Body of pancreas (tissue), 4 donors: ENCODE results near the gene RAB11FIP4. TPM values are rescaled to one million over a fixed set of nuclear protein-coding genes. Genes with fewer than 3 reads are reported as not detected.

Source experiments
- ATAC-seq: fragments of 150-250 bp; one replicate; pipeline ENCODE4 v1.9.1; 2016
- DNase-seq, 4 donors: peaks; one replicate each; pipeline ENCODE4 v3.0.0-alpha.2; 2019
- H3K27ac ChIP-seq, 4 donors: fragments of 200-600 bp; sonication (generic); 1 replicate in 3 of 4; 2 replicates in 1 of 4; pipeline versions ENCODE4 v1.5.1 to v1.6.1; 2016 to 2019; ENCODE audit warnings: mild to moderate bottlenecking in 1 of 4, mixed read lengths in 1 of 4, moderate library complexity in 1 of 4
- H3K27me3 ChIP-seq, 2 donors: fragments of 200-600 bp; sonication (generic); one replicate each; pipeline ENCODE4 v1.6.0; 2016; ENCODE audit warnings: mild to moderate bottlenecking in 1 of 2
- H3K36me3 ChIP-seq, 2 donors: fragments of 200-600 bp; sonication (generic); replicated peaks in 1 of 2; 2 replicates each; pipeline ENCODE4 v1.5.1; 2016; ENCODE audit warnings: low read depth in 2 of 2; ENCODE audit not compliant: insufficient read depth in 1 of 2
- H3K4me1 ChIP-seq: fragments of 200-600 bp; sonication (generic); one replicate; pipeline ENCODE4 v1.6.0; 2016
- H3K4me3 ChIP-seq, 2 donors: fragments of 200-600 bp; sonication (generic); 1 replicate in 1 of 2; 2 replicates in 1 of 2; pipeline ENCODE4 v1.5.1; 2016 to 2019
- H3K9me3 ChIP-seq, 3 donors: fragments of 200-600 bp; sonication (generic); 1 replicate in 2 of 3; 2 replicates in 1 of 3; pipeline ENCODE4 v1.5.1; 2016
- CTCF ChIP-seq, 7 experiments: fragments of 450-650 bp in 4 of 7; fragments of 200-600 bp in 3 of 7; sonication (generic) in 3 of 7; IDR thresholded peaks; one replicate each; pipeline ENCODE4 v1.5.1; 2016 to 2019; ENCODE audit warnings: antibody characterized with exemption in 7 of 7
- POLR2A ChIP-seq, 3 donors: fragments of 450-650 bp; IDR thresholded peaks; one replicate each; pipeline ENCODE4 v1.6.1; 2016; ENCODE audit warnings: antibody characterized with exemption in 3 of 3, mild to moderate bottlenecking in 2 of 3
- WGBS, 2 donors: methylation state at CpG; one replicate each; pipeline ENCODE4 v1.1.5; 2017; 5-methylcytosine and 5-hydroxymethylcytosine counted together
- intact Hi-C: fragments of 100-400 bp; cut with DNase I; formaldehyde crosslinking; loops from one replicate; pipeline ENCODE4 v1.15.1; 2023
- total RNA-seq, 2 donors: library from RNA; depleted of rRNA; stranded (reverse); fragments of >200 nt; gene quantifications; one replicate each; pipeline ENCODE4 v1.1.0, GENCODE V29; 2016

The RAB11FIP4 gene
- total RNA-seq, 2 donors from 2014 or later, result 37.2 to 38.7 TPM

DNA sequence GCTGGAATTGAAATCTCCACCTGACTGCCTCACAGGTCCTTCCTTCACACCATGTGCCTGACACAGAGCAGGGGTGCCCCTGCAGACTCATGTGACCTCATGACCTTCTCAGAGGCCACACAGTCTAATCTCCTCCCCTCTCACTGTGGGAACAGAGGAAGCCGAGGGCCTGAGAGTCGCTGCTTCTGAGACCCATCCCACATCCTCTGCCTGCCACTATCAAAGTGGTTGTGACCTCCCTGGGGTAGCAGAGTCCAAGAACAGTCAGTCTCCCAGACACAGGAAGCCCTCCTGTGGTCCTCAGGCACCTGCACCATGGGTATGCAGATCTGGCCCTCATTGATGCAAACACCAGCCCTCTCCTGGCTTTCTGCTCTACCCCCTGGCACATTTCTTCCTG lies 78.5 kb downstream of the RAB11FIP4 start:
- intact Hi-C loops, result no loop called here
- Histone ChIP-seq H3K36me3 (no peaks in the 10 kb centered on the region), H3K27me3 (no peaks in the 10 kb centered on the region), H3K27ac (no peak overlapping the region), H3K4me3 (no peak overlapping the region), H3K9me3 (no peaks in the 10 kb centered on the region), H3K4me1 (peaks cover 24% of the 10 kb centered on the region)
- DNase-seq (no peak), ATAC-seq (no peak)
- TF ChIP-seq CTCF (IDR thresholded peaks at IDR 0.05) (no peak), POLR2A (IDR thresholded peaks at IDR 0.05) (no peak)
- WGBS, 2 donors, result 74 to 80% methylated on average over 2 of the region's 2 CpGs

GRCh38 chr17:31470592-31470991 lies 79.1 kb downstream of the RAB11FIP4 start:
- 84 to 95% methylated on average over 2 of the region's 2 CpGs for whole genome bisulfite sequencing, 2 donors

GRCh38 chr17:31472137-31472536 lies 80.7 kb downstream of the RAB11FIP4 start:
- no peaks in the 10 kb centered on the region for H3K36me3 ChIP-seq
- no peak for ATAC-seq

More at GRCh38 chr17:31470592-31470991, 79.1 kb downstream of the RAB11FIP4 start:
- Histone ChIP-seq H3K36me3 (no peaks in the 10 kb centered on the region), H3K4me3 (no peak overlapping the region), H3K9me3 (no peaks in the 10 kb centered on the region), H3K27ac (no peak overlapping the region), H3K4me1 (peaks cover 30% of the 10 kb centered on the region), H3K27me3 (no peaks in the 10 kb centered on the region)
- TF ChIP-seq CTCF (IDR thresholded peaks at IDR 0.05) (no peak), POLR2A (IDR thresholded peaks at IDR 0.05) (no peak)
- ATAC-seq (no peak), DNase-seq (no peak)
- intact Hi-C loops, result no loop called here

GRCh38 chr17:31475378-31476162 lies 84.1 kb downstream of the RAB11FIP4 start:
- H3K27me3 ChIP-seq, result no peaks in the 10 kb centered on the region
- no peaks in the 10 kb centered on the region for H3K9me3 ChIP-seq
- WGBS, 2 donors, result 15 to 18% methylated on average over 16 of the region's 16 CpGs
- H3K4me1 ChIP-seq, result peaks cover 68% of the 10 kb centered on the region
- H3K27ac ChIP-seq, result peak overlapping the region in 3 of 4 donors; percentile 43 to 81 (median 76)
- peak; percentile 70 to 87 (median 77) for DNase-seq
- intact Hi-C loops, result no loop called here
- H3K36me3 ChIP-seq, result no peaks in the 10 kb centered on the region
- peak; percentile 77 for ATAC-seq
- no peak for TF ChIP-seq POLR2A (IDR thresholded peaks at IDR 0.05)
- no peak for TF ChIP-seq CTCF (IDR thresholded peaks at IDR 0.05)
- no peak overlapping the region for H3K4me3 ChIP-seq

More at GRCh38 chr17:31472137-31472536, 80.7 kb downstream of the RAB11FIP4 start:
- Histone ChIP-seq H3K4me1 (peaks cover 46% of the 10 kb centered on the region), H3K27ac (no peak overlapping the region), H3K9me3 (no peaks in the 10 kb centered on the region), H3K27me3 (no peaks in the 10 kb centered on the region), H3K4me3 (no peak overlapping the region)
- 82 to 86% methylated on average over 6 to 12 of the region's 14 CpGs for WGBS, 2 donors
- intact Hi-C loops, result no loop called here
- no peak for DNase-seq
- no peak for TF ChIP-seq POLR2A (IDR thresholded peaks at IDR 0.05)
- no peak for TF ChIP-seq CTCF (IDR thresholded peaks at IDR 0.05)
